GM12873 (cell line): ENCODE data around the gene SEMA3A.

Experiments
- CTCF ChIP-seq: IDR thresholded peaks from 2 replicates; pipeline ENCODE4 v1.5.1; 2012; ENCODE audit warnings: low read depth, mild to moderate bottlenecking, moderate library complexity, low read length, control low read depth; ENCODE audit not compliant: insufficient read depth; ENCODE audit errors: missing control alignments

The SEMA3A gene

GRCh38 chr7:84228526-84228925 is 33.9 kb upstream of the SEMA3A start:
- TF ChIP-seq CTCF = no peak

GRCh38 chr7:84226759-84227158 is 32.2 kb upstream of the SEMA3A start:
- TF ChIP-seq CTCF = no peak

GRCh38 chr7:84224505-84224904 is 29.9 kb upstream of the SEMA3A start:
- no peak for TF ChIP-seq CTCF

- no peak for TF ChIP-seq CTCF
Measured at GRCh38 chr7:84219310-84219709, 24.7 kb upstream of the SEMA3A start.

- TF ChIP-seq CTCF = no peak
Measured at GRCh38 chr7:84218681-84219080, 24.1 kb upstream of the SEMA3A start.

- TF ChIP-seq CTCF = no peak
Measured at GRCh38 chr7:84216472-84216871, 21.9 kb upstream of the SEMA3A start.

- no peak for TF ChIP-seq CTCF
Measured at GRCh38 chr7:84210301-84210700, 15.7 kb upstream of the SEMA3A start.

- no peak for TF ChIP-seq CTCF
Measured at GRCh38 chr7:84209006-84209405, 14.4 kb upstream of the SEMA3A start.
